B cell (primary cell): Measurements from ENCODE around the gene ABCA13.

ENCODE experiments used
- CTCF ChIP-seq: fragments of 200-600 bp; IDR thresholded peaks from one replicate; pipeline ENCODE4 v1.8.0; 2022; ENCODE audit warnings: antibody characterized with exemption, mild to moderate bottlenecking
- EZH2 ChIP-seq: IDR thresholded peaks from 2 replicates; pipeline ENCODE4 v1.6.1; 2012; ENCODE audit warnings: borderline replicate concordance, low read depth, mild to moderate bottlenecking, moderate library complexity, low read length; ENCODE audit not compliant: insufficient read depth, poor library complexity, severe bottlenecking

GRCh38 chr7:48421357-48421756 lies 250.1 kb downstream of the ABCA13 start:
- TF ChIP-seq EZH2 (no peak), CTCF (no peak)
